ENCODE data around the gene MYH11.

DNA sequence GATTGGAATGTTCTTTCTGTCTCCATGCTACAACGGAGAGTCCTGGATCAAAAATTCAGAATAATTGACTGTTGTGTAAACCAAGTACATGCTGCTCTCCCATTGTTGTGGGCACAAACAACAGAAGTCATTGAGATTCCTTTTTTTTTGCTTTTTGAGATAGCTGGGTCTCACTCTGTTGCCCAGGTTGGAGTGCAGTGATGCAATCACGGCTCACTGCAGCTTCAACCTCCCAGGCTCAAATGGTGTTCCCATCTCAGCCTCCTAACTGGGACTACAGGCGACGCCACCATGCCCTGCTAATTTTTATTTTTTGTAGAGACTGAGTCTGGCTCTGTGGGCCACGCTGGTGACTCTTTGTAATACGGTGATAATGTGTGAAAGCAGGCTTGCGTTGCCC lies 182.3 kb downstream of the MYH11 start:
- TF ChIP-seq CTCF (IDR thresholded peaks at IDR 0.05): no peak
- TF ChIP-seq POLR2A (IDR thresholded peaks at IDR 0.05): no peak

Measured in prostate gland (tissue), 2 donors.